ENCODE data around the gene PLA2G2F. TPM values are rescaled to one million over a fixed set of nuclear protein-coding genes. Genes with fewer than 3 reads are reported as not detected.

PLA2G2F gene
- total and polyA plus RNA-seq, 9 of the 15 experiments (the other 6 are each of a cell fraction or from before 2014, with no cell fraction given) = not detected

DNA sequence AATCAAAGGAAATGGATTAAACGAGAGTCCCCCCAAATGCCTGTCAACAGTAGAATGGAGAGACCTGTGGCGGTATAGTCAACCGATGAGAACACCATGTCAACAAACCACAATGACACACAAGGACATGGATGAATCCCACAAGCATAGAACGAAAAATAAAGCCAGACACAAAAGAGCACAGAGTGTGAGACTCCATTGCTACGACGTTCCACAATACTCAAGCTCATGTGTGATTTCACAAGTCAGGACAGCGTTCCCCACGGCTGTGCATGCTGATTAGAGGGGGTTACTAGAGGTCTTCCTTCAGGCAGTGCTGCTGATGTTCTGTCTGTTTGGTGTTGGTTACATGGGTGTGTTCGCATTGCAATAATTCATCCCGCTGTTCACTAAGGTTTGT is 14.0 kb upstream of the PLA2G2F start (continued):
- TF ChIP-seq, protein P1, sequence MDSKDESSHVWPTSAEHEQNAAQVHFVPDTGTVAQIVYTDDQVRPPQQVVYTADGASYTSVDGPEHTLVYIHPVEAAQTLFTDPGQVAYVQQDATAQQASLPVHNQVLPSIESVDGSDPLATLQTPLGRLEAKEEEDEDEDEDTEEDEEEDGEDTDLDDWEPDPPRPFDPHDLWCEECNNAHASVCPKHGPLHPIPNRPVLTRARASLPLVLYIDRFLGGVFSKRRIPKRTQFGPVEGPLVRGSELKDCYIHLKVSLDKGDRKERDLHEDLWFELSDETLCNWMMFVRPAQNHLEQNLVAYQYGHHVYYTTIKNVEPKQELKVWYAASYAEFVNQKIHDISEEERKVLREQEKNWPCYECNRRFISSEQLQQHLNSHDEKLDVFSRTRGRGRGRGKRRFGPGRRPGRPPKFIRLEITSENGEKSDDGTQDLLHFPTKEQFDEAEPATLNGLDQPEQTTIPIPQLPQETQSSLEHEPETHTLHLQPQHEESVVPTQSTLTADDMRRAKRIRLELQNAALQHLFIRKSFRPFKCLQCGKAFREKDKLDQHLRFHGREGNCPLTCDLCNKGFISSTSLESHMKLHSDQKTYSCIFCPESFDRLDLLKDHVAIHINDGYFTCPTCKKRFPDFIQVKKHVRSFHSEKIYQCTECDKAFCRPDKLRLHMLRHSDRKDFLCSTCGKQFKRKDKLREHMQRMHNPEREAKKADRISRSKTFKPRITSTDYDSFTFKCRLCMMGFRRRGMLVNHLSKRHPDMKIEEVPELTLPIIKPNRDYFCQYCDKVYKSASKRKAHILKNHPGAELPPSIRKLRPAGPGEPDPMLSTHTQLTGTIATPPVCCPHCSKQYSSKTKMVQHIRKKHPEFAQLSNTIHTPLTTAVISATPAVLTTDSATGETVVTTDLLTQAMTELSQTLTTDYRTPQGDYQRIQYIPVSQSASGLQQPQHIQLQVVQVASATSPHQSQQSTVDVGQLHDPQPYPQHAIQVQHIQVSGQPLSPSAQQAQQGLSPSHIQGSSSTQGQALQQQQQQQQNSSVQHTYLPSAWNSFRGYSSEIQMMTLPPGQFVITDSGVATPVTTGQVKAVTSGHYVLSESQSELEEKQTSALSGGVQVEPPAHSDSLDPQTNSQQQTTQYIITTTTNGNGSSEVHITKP (IDR thresholded peaks at IDR 0.05; ENCODE audit: partially characterized antibody) = no peak
- TF ChIP-seq MEIS2 (IDR thresholded peaks at IDR 0.05; ENCODE audit: partially characterized antibody) = peak; percentile 11
- TF ChIP-seq DIDO1 (tag; IDR thresholded peaks at IDR 0.05; ENCODE audit: low read depth) = 0 out of 2 replicates have a peak, but pooled peaks have one; percentile 13
- TF ChIP-seq KLF10 (CRISPR knock-in tag; IDR thresholded peaks at IDR 0.05) = no peak
- peak; percentile 70 for TF ChIP-seq CEBPB (tag; IDR thresholded peaks at IDR 0.05)
- TF ChIP-seq NCOA6 (IDR thresholded peaks at IDR 0.05) = no peak

GRCh38 chr1:20126041-20126805 is 12.9 kb upstream of the PLA2G2F start:
- H3K79me2 ChIP-seq (ENCODE audit: control insufficient read depth, insufficient read depth, low read length) = no peaks in the 10 kb centered on the region
- no peak overlapping the region for H3K4me2 ChIP-seq (ENCODE audit: insufficient read depth, low read length)
- H3K4me3 ChIP-seq = no peak overlapping the region
- intact Hi-C loops (cut with micrococcal nuclease) (no loop called here), in situ Hi-C loops (cut with MboI) (no loop called here)
- no peaks in the 10 kb centered on the region for H3K36me3 ChIP-seq (ENCODE audit: control insufficient read depth, insufficient read depth, low read length)
- H3K9ac ChIP-seq (ENCODE audit: insufficient read depth in 1 of 2, low read depth in 2 of 2, low read length in 2 of 2) = no peak overlapping the region
- H3K27me3 ChIP-seq (ENCODE audit: control insufficient read depth in 2 of 2, insufficient read depth in 2 of 2, low read length in 2 of 2) = peaks cover 14 to 25% of the 10 kb centered on the region in 2 experiments; a peak in 3 of 5 replicates
- H3K27ac ChIP-seq (ENCODE audit: extremely low read depth, low read depth, low read length) = no peak overlapping the region
- ATAC-seq = no peak
- H3K9me1 ChIP-seq (ENCODE audit: control insufficient read depth, insufficient read depth, low read length) = no peaks in the 10 kb centered on the region
- FAIRE-seq = no peak
- peaks cover 10 to 12% of the 10 kb centered on the region in 2 experiments; a peak in 4 of 5 replicates for H3K4me1 ChIP-seq (replicated peaks in 1 of 2; ENCODE audit: control insufficient read depth in 2 of 2, insufficient read depth in 2 of 2, low read length in 2 of 2)
- POLR2A ChIA-PET = interaction anchor here (0.6 to 1.1 kb wide), 3 partner anchors 10 to 124 kb away, joined by 3 to 4 read pairs (median 4); no protein-coding TSS in a partner anchor
- 4% methylated on average over 9 of the region's 9 CpGs for WGBS (ENCODE audit: insufficient coverage, low coverage, missing lambda C conversion rate)
- BruUV-seq (replicated peaks) = no TSS peak
- H2AFZ ChIP-seq (ENCODE audit: low read depth, low read length) = no peak overlapping the region
- H3K9me3 ChIP-seq (replicated peaks; ENCODE audit: control insufficient read depth, insufficient read depth, low read depth, low read length) = no peaks in the 10 kb centered on the region
- DNase-seq (ENCODE audit: extremely low read depth in 1 of 4, low spot score in 3 of 4) = no peak
- no peaks in the 10 kb centered on the region for H4K20me1 ChIP-seq (replicated peaks; ENCODE audit: control insufficient read depth, insufficient read depth, low read length)
- CTCF ChIA-PET (ENCODE audit: low intra/inter-chr PET ratio) = no interaction called here
- TF ChIP-seq CLOCK (CRISPR knock-in tag; IDR thresholded peaks at IDR 0.05; ENCODE audit: borderline replicate concordance) (no peak), KAT2B (IDR thresholded peaks at IDR 0.05; ENCODE audit: low read depth, low read length) (no peak), THRAP3 (IDR thresholded peaks at IDR 0.05; ENCODE audit: borderline replicate concordance) (no peak)

Data from K562 (cell line).